HG03135 (cell line): Measurements from ENCODE around the gene CA12.

Experiments used
- ATAC-seq: cut with Tn5 transposase; IDR thresholded peaks from one replicate; pipeline ENCODE4 v1.9.1; 2021; ENCODE audit warnings: mild to moderate bottlenecking, moderate library complexity; ENCODE audit not compliant: unreplicated experiment

CA12 gene

DNA sequence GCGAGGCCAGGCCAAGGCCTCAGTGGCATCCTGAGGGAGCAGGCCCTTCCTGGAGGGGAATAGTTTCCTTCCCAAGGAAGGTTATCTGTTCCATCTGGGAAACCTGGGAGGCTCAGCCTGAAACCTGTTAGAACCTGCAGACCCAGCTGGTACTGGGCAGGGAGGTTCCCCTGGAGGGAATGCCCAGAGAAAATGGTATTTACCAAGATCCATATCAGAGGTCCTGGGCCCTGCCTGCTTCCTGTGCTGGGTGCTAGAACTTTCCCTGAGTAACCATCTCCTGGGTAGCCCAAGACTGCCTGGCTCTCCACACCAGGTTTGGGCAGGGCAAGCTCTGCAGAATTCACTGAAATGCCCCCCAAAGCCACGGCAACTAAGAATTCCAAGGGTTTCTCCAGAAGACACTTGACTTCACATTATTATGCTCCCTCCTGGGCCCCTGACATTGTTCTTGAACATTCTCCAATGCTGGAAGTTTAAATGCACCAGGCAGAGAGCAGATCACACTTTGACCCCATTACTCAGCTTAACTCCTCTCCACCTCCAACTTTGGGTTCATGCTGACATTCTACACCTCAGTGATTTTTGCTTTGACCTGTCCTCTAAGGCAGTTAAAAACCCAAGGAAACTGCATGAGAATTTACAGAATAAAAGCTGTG, 2.0 kb downstream of the CA12 start:
- ATAC-seq = no peak

GRCh38 chr15:63378946-63379345, 2.7 kb downstream of the CA12 start:
- no peak for ATAC-seq

- no peak for ATAC-seq
Observed at GRCh38 chr15:63374686-63375520, 6.7 kb downstream of the CA12 start.

DNA sequence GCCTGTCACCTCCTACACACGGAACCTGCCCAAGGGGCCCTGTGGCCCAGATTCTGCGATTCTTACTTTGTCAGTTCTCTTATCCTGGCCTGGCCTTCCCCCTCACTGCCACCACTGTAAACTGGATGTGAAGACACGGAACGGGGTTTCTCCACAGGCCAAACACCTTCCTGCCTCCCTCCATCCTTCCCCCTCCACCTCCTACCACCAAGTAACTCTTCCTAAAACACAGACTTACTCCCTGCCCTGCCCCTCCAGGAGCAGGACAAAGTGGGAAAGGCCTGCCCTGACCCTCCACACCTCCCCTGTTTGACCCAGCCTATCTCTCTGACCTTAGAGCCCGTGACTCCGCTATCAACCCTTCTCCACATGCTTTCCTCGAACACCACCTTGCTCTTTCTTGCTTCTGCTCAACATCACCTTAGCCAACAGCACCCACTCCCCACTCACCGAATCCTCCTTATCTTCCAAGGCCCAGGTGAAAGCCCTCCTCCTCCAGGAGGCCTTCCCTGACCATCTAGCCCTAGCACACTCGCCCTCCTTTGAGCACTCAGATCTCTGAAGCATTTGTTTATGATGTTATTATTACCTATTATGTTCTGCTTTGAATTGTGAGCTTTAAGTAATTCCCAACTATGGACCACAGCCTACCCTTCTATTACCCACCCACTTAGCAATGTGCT, 7.6 kb downstream of the CA12 start:
- no peak for ATAC-seq

GRCh38 chr15:63373330-63373729, 8.3 kb downstream of the CA12 start:
- ATAC-seq = no peak

GRCh38 chr15:63372753-63373152, 8.9 kb downstream of the CA12 start:
- ATAC-seq = no peak

DNA sequence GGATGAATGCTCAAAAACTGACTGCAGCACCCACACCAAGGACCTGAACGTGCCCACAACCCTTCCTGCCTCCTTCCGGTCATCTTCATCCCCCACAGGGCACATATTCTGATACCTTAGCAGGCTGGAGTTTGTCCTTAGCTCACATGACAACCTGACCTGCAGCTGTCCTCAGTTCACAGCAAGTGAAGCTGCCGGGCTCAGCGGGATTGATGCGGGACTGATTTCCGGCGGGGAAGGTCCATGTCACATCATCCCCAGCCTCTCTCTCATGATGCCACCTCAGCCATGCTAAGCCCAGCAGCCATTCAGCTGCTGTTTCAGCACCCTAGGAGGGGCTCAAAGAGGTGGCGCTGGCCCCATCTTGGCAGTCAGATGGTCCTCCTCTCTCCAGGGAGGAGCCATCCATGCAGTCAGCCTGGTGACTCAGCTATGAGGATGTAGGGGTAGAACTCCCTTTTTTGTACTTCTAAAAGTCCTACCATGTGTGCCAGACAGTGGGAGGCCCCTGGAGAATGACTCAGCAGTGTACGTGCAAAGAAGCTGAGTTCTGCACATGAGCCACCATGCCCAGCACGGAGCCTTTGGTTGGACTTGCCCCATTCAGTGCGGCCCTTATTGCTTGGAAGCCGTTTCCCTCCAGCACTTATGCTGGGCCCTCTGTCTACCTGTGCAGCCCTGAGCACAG, 9.5 kb downstream of the CA12 start:
- no peak for ATAC-seq

DNA sequence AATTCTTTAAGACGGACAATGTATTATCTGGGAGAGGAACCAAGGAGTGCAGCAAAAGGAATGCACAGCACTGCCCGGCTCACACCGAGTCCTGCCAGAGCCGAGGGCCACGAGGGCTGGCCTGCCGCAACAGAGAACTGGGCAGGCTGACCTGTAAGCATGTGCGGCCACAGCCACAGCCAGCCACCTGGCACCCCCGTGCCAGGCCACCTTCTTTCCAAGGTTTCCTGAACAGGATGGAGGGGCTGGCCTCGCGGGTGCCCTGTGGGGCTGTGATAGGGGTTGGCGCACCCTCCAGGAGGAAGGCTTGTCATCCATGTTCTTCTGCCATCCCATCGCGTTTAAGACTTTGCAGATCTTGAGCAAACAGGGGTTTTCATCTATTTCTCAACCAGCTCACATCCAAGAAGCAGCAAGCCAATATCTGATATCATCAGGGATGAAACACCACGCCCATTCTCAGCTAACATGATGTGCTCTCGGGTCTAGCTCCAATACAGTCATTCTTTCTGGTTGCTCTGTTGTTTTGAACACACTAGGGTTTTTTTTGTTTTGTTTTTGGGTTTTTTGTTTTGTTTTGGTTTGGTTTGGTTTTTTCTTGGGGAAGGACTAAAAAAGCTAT, 10.2 kb downstream of the CA12 start:
- no peak for ATAC-seq

DNA sequence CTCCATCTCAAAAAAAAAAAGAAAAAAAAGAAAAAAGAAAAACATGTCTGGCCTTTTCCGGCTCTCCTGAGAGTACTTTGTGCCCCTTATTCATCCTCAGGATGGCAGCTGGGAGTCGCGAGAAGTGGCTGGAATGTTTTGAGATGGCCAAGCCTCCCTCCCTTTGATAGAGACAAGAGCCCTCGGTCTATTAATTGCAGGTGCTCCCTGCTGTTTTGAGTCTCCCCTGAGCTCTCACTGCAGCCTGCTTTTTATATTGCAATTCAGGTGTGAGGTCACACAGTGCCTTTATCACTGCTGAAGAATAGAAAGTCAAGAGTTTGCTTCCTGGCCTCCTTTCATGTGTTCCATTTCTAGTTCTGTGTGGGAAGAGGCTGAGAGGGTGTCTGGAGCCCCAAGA, 10.9 kb downstream of the CA12 start:
- ATAC-seq = no peak

DNA sequence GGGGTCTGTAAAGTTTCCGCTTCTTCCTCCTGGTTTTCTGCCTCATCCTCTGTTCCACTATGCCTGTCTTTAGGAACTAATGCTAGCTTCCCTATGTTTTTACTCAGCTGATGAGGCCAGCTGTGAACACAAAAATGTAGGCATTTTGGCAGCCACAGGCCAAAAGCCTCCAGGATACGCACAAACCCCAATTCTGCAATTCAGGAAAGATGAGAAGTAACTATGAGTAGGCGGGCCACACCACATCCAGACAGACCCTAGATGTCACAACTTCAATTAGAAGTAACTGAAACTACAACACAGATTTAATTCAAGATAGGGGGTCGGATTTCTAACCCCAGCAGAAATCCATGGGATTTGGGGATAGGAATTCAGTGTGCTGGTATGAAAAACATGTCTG, 11.9 kb downstream of the CA12 start:
- ATAC-seq = no peak

GRCh38 chr15:63369296-63369695, 12.3 kb downstream of the CA12 start:
- no peak for ATAC-seq

- no peak for ATAC-seq
Observed at GRCh38 chr15:63368503-63368902, 13.1 kb downstream of the CA12 start.

- no peak for ATAC-seq
Observed at GRCh38 chr15:63367900-63368299, 13.7 kb downstream of the CA12 start.

DNA sequence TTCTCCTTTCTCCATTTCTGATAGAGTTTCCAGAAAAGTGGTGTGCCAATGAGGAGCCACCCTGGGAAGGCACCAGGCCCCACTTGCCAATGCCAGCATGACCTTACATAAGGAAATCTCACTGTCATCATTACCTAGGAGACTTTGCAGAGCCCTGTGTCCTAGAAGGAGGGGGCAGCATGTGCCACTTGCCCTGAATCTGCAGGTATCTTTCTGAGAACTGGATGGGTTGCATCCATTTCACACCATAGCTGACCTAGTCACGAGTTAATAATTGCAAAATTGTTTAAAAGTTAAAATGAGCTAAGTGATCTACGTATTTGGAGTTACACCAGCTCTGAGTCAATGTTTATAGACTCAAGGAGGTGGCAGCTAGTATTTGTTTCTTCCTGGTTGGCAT, 14.3 kb downstream of the CA12 start:
- ATAC-seq = no peak

DNA sequence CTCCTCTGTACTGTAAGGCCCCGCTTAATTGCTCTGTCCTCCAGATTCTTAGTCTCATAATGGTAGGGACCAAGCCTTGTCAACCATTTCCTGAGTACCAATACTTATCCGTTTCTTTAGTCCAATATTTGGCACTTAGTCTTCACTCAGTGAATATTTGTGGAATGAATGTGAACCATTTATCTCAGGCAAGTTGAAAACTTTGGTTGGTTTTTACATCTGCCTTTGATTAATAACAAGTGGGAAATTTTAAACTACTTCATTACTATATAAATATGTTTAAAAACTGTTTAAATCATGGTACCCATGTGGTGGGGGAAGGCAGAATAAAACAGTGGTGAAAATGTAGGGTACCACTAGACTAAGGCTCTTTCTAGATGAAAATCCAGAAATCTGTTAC, 15.2 kb downstream of the CA12 start:
- no peak for ATAC-seq

DNA sequence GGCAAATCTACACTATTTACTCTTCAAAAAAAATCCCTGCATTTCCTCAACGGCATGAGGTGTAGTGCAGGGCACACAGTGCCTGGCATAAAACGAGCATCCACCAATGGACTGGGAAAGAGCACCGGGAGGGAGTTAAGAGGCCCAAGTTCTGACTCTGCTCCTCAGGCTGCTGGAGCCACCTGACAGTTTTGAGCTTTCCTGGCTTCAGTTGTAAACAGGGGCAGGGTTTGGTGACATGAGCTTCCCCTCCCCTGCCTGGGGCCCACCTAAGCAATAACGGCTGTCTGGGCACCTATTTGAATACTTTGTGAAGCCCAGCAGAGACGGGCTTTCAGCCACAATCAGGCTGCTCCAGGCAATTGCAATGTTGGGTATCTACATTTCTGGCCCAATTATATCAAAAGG, 16.4 kb downstream of the CA12 start:
- no peak for ATAC-seq

GRCh38 chr15:63364399-63365272, 17.0 kb downstream of the CA12 start:
- no peak for ATAC-seq

- no peak for ATAC-seq
Observed at GRCh38 chr15:63363292-63363691, 18.4 kb downstream of the CA12 start.

DNA sequence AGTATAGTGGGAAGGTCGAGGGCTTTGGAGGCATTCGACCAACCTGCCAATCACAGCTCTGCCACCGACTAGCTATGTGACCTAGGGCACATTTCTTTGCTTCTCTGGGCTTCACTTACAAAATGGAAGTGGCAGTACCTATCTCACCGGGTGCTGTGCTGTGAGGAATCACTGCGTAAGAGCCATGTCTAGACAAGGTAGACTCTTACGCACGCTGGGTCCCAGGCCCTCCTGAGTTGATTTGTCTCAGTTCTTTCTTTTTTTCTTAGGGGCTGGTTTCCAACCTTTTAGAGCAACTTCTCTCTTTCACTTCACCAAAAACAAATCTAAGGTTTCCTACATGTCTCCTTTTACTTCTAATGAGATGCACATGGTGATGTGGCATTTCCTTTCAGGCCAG, 18.8 kb downstream of the CA12 start:
- ATAC-seq = no peak

- ATAC-seq = no peak
Observed at GRCh38 chr15:63362196-63362595, 19.4 kb downstream of the CA12 start.
